ENCODE results near the gene PRKCA. TPM values are rescaled to one million over a fixed set of nuclear protein-coding genes. Genes with fewer than 3 reads are reported as not detected.

PRKCA gene
- polyA plus RNA-seq, 2 of the 4 experiments (the other 2 are of a cell fraction): 28.8 to 65.0 TPM

DNA sequence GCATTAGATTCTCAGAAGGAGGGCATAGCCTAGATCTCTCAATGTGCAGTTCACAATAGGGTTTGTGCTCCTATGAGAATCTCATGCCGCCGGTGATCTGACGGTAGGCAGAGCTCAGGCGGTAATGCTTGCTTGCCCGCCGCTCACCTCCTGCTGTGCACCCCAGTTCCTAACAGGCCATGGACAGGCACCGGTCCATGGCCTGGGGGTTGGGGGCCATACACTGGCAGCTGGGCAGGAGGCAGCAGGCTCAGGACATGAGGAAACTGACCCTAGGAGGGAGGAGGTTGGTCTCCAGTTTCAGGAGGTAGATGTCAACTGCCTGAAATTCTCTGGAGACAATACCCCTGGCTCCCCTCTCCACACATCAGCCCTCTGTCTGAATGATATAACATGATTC, 287.5 kb downstream of the PRKCA start:
- H3K4me2 ChIP-seq: no peak overlapping the region
- no peak overlapping the region for H3K27ac ChIP-seq
- CTCF ChIA-PET: interaction anchor here (0.6 to 1.3 kb wide), 2 partner anchors 86 to 390 kb away, joined by 3 to 4 read pairs; no protein-coding TSS in a partner anchor
- POLR2A ChIA-PET: no interaction called here
- DNase-seq (ENCODE audit: low read depth in 1 of 2, low spot score in 1 of 2) (no peak), FAIRE-seq (no peak), ATAC-seq (no peak)
- WGBS (ENCODE audit: missing lambda C conversion rate): 97% methylated on average over 7 of the region's 7 CpGs
- no peak for TF ChIP-seq RFX5 (IDR thresholded peaks at IDR 0.05)
- TF ChIP-seq EHF (CRISPR knock-in tag; IDR thresholded peaks at IDR 0.05): no peak
- TF ChIP-seq ZFP36 (IDR thresholded peaks at IDR 0.05; ENCODE audit: borderline replicate concordance, partially characterized antibody): no peak
- TF ChIP-seq TP53 (CRISPR knock-in tag; IDR thresholded peaks at IDR 0.05): no peak
- TF ChIP-seq FOXS1 (CRISPR knock-in tag; IDR thresholded peaks at IDR 0.05): no peak
- no peak for TF ChIP-seq CBX8 (IDR thresholded peaks at IDR 0.05)
- no peak for TF ChIP-seq PHF8 (IDR thresholded peaks at IDR 0.05; ENCODE audit: borderline replicate concordance, low read depth)
- TF ChIP-seq CBX2 (IDR thresholded peaks at IDR 0.05; ENCODE audit: borderline replicate concordance, low read depth): no peak
- TF ChIP-seq, protein P1, sequence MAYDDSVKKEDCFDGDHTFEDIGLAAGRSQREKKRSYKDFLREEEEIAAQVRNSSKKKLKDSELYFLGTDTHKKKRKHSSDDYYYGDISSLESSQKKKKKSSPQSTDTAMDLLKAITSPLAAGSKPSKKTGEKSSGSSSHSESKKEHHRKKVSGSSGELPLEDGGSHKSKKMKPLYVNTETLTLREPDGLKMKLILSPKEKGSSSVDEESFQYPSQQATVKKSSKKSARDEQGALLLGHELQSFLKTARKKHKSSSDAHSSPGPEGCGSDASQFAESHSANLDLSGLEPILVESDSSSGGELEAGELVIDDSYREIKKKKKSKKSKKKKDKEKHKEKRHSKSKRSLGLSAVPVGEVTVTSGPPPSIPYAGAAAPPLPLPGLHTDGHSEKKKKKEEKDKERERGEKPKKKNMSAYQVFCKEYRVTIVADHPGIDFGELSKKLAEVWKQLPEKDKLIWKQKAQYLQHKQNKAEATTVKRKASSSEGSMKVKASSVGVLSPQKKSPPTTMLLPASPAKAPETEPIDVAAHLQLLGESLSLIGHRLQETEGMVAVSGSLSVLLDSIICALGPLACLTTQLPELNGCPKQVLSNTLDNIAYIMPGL (CRISPR knock-in tag; IDR thresholded peaks at IDR 0.05; ENCODE audit: borderline replicate concordance): no peak
- no peak for TF ChIP-seq HOXB5 (CRISPR knock-in tag; IDR thresholded peaks at IDR 0.05)
- no peak for TF ChIP-seq MAFK (IDR thresholded peaks at IDR 0.05; ENCODE audit: partially characterized antibody)
- TF ChIP-seq HOXB13 (CRISPR knock-in tag; IDR thresholded peaks at IDR 0.05; ENCODE audit: low read depth): no peak
- no peak for TF ChIP-seq JUNB (IDR thresholded peaks at IDR 0.05)
- no peak for TF ChIP-seq RCOR1 (IDR thresholded peaks at IDR 0.05; ENCODE audit: low read depth, low read length)
- no peak for TF ChIP-seq KDM5A (IDR thresholded peaks at IDR 0.05)
- no peak for TF ChIP-seq ZSCAN20 (CRISPR knock-in tag; IDR thresholded peaks at IDR 0.05)
- TF ChIP-seq RAD21 (conservative IDR thresholded peaks at IDR 0.05 in 1 of 2, IDR thresholded peaks at IDR 0.05 in 1 of 2): no peak
- no peak for TF ChIP-seq HEYL (CRISPR knock-in tag; IDR thresholded peaks at IDR 0.05)
- no peak overlapping the region for H3K4me3 ChIP-seq
- no peaks in the 10 kb centered on the region for H3K9me3 ChIP-seq
- H3K4me1 ChIP-seq: no peaks in the 10 kb centered on the region

DNA sequence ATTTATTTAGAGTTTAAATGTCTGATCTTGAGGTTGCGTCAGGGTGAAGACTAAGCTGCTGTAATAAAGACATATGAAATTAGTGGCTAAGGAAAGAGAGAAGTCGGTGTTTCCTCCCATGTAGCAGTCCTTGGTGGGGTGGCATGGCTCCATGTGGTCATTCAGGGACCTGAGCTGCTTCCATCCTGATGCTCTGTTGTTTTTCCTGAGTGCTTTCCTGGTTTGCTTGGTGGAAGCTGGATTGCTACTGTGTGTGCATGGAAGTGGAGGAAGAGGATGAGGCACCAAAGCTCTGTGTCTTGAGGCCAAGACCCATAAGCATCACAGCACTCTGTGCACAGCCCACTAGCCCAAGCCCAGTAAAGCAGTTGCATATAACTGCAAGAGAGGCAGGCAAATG, 290.7 kb downstream of the PRKCA start:
- POLR2A ChIA-PET: no interaction called here
- no peak for FAIRE-seq

More for the DNA sequence above, 290.7 kb downstream of the PRKCA start:
- 93% methylated on average over 2 of the region's 2 CpGs for WGBS (ENCODE audit: missing lambda C conversion rate)
- Histone ChIP-seq H3K4me3 (no peak overlapping the region), H3K4me2 (no peak overlapping the region), H3K27ac (no peak overlapping the region), H3K9me3 (no peaks in the 10 kb centered on the region), H3K4me1 (no peaks in the 10 kb centered on the region)
- ATAC-seq (no peak; a peak in 1 of 6 replicates), DNase-seq (ENCODE audit: low read depth in 1 of 2, low spot score in 1 of 2) (no peak)
- CTCF ChIA-PET: interaction anchor here (1.1 kb wide), 1 partner anchor 26 kb away, joined by 3 read pairs; no protein-coding TSS in a partner anchor
- TF ChIP-seq ESRRA (IDR thresholded peaks at IDR 0.05; ENCODE audit: borderline replicate concordance, low read length): no peak
- TF ChIP-seq, protein P2, sequence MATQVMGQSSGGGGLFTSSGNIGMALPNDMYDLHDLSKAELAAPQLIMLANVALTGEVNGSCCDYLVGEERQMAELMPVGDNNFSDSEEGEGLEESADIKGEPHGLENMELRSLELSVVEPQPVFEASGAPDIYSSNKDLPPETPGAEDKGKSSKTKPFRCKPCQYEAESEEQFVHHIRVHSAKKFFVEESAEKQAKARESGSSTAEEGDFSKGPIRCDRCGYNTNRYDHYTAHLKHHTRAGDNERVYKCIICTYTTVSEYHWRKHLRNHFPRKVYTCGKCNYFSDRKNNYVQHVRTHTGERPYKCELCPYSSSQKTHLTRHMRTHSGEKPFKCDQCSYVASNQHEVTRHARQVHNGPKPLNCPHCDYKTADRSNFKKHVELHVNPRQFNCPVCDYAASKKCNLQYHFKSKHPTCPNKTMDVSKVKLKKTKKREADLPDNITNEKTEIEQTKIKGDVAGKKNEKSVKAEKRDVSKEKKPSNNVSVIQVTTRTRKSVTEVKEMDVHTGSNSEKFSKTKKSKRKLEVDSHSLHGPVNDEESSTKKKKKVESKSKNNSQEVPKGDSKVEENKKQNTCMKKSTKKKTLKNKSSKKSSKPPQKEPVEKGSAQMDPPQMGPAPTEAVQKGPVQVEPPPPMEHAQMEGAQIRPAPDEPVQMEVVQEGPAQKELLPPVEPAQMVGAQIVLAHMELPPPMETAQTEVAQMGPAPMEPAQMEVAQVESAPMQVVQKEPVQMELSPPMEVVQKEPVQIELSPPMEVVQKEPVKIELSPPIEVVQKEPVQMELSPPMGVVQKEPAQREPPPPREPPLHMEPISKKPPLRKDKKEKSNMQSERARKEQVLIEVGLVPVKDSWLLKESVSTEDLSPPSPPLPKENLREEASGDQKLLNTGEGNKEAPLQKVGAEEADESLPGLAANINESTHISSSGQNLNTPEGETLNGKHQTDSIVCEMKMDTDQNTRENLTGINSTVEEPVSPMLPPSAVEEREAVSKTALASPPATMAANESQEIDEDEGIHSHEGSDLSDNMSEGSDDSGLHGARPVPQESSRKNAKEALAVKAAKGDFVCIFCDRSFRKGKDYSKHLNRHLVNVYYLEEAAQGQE (IDR thresholded peaks at IDR 0.05): no peak
- no peak for TF ChIP-seq MAFK (IDR thresholded peaks at IDR 0.05; ENCODE audit: partially characterized antibody)
- TF ChIP-seq, protein P3, sequence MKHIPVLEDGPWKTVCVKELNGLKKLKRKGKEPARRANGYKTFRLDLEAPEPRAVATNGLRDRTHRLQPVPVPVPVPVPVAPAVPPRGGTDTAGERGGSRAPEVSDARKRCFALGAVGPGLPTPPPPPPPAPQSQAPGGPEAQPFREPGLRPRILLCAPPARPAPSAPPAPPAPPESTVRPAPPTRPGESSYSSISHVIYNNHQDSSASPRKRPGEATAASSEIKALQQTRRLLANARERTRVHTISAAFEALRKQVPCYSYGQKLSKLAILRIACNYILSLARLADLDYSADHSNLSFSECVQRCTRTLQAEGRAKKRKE (CRISPR knock-in tag; IDR thresholded peaks at IDR 0.05; ENCODE audit: low read depth): no peak
- TF ChIP-seq RARB (CRISPR knock-in tag; IDR thresholded peaks at IDR 0.05): no peak
- TF ChIP-seq SREBF2 (IDR thresholded peaks at IDR 0.05): no peak
- no peak for TF ChIP-seq POLR2AphosphoS2 (conservative IDR thresholded peaks at IDR 0.05; ENCODE audit: low read length)
- no peak for TF ChIP-seq HOXB5 (CRISPR knock-in tag; IDR thresholded peaks at IDR 0.05)
- no peak for TF ChIP-seq PHF8 (IDR thresholded peaks at IDR 0.05; ENCODE audit: borderline replicate concordance, low read depth)
- TF ChIP-seq JUN (IDR thresholded peaks at IDR 0.05): no peak
- TF ChIP-seq EHMT2 (IDR thresholded peaks at IDR 0.05; ENCODE audit: low read depth): no peak
- TF ChIP-seq, protein P1 (CRISPR knock-in tag; IDR thresholded peaks at IDR 0.05; ENCODE audit: borderline replicate concordance): no peak
- TF ChIP-seq ZSCAN20 (CRISPR knock-in tag; IDR thresholded peaks at IDR 0.05): no peak
- no peak for TF ChIP-seq FOXS1 (CRISPR knock-in tag; IDR thresholded peaks at IDR 0.05)
- no peak for TF ChIP-seq ZFP36 (IDR thresholded peaks at IDR 0.05; ENCODE audit: borderline replicate concordance, partially characterized antibody)
- TF ChIP-seq FOSB (CRISPR knock-in tag; IDR thresholded peaks at IDR 0.05): no peak
- no peak for TF ChIP-seq RAD21 (conservative IDR thresholded peaks at IDR 0.05 in 1 of 2, IDR thresholded peaks at IDR 0.05 in 1 of 2)
- no peak for TF ChIP-seq CBX8 (IDR thresholded peaks at IDR 0.05)
